K562 (cell line): ENCODE data around the gene MORC1. TPM values are rescaled to one million over a fixed set of nuclear protein-coding genes. Genes with fewer than 3 reads are reported as not detected.
"Not testable (repeated sequence)": the region's sequence is repeated elsewhere in the genome, so short reads cannot be mapped to it uniquely, and the experiment has no call there.

Experiments used
- ATAC-seq: fragments of 200-7000 bp; cut with Tn5 transposase; 3 replicates; pipeline ENCODE4 v1.9.1; 2020; ENCODE audit warnings: moderate library complexity
- BruUV-seq: library from RNA; stranded (reverse); fragments of 400-500 nt; replicated peaks from 2 replicates; lab custom pipeline; 2021; lab: Mats Ljungman, UMichigan
- CTCF ChIA-PET: fragments of 300-600 bp; formaldehyde crosslinking; extraction: SDS; loops from one replicate; lab custom pipeline; 2021; ENCODE audit warnings: low intra/inter-chr PET ratio; lab: Yijun Ruan, JAX
- POLR2A ChIA-PET: fragments of 300-600, 350-650 bp; sonication (Branson Sonifier 250); formaldehyde crosslinking; extraction: SDS; loops from one replicate; lab custom pipeline; 2021; ENCODE audit warnings: antibody characterized with exemption, inconsistent platforms; lab: Yijun Ruan, JAX
- DNase-seq, 4 experiments: peaks; one replicate each; pipeline versions ENCODE4 v3.0.0 to v3.0.0-alpha.2; 2011 to 2018; ENCODE audit warnings: low spot score in 3 of 4, mixed read lengths in 3 of 4; ENCODE audit errors: extremely low read depth in 1 of 4
- FAIRE-seq: peaks from 2 replicates; lab custom pipeline; 2011; peaks lifted over from hg19 to GRCh38; lab: Jason Lieb, UNC
- H2AFZ ChIP-seq: 2 replicates; pipeline ENCODE4 v1.6.0; 2011; ENCODE audit warnings: low read depth, low read length, control low read depth, inconsistent platforms
- H3K27ac ChIP-seq: fragments of 200-600 bp; 3 replicates; pipeline ENCODE4 v1.8.0; 2011; ENCODE audit warnings: low read depth, mild to moderate bottlenecking, control low read depth, inconsistent platforms, low read length, moderate library complexity, mixed read lengths; ENCODE audit errors: extremely low read depth
- H3K27me3 ChIP-seq, 2 experiments: fragments of 300-600 bp in 1 of 2; 2 replicates in 1 of 2; 3 replicates in 1 of 2; pipeline versions ENCODE4 v1.6.0 to v1.8.0; 2011; ENCODE audit warnings: inconsistent platforms in 2 of 2, low read length in 2 of 2, mild to moderate bottlenecking in 1 of 2, mixed read lengths in 1 of 2, moderate library complexity in 1 of 2; ENCODE audit not compliant: control insufficient read depth in 2 of 2, insufficient read depth in 2 of 2
- H3K36me3 ChIP-seq: fragments of 300-600 bp; 3 replicates; pipeline ENCODE4 v1.8.0; 2011; ENCODE audit warnings: mild to moderate bottlenecking, low read length, inconsistent platforms; ENCODE audit not compliant: control insufficient read depth, insufficient read depth
- H3K4me1 ChIP-seq, 2 experiments: fragments of 200-600 bp in 1 of 2; replicated peaks in 1 of 2; 2 replicates in 1 of 2; 3 replicates in 1 of 2; pipeline versions ENCODE4 v1.5.1 to v1.8.0; 2011; ENCODE audit warnings: inconsistent platforms in 2 of 2, low read length in 2 of 2, mild to moderate bottlenecking in 1 of 2, mixed read lengths in 1 of 2, moderate library complexity in 1 of 2; ENCODE audit not compliant: control insufficient read depth in 2 of 2, insufficient read depth in 2 of 2
- H3K4me2 ChIP-seq: 2 replicates; pipeline ENCODE4 v1.6.1; 2011; ENCODE audit warnings: low read length, control low read depth, inconsistent platforms, mixed read lengths; ENCODE audit not compliant: insufficient read depth
- H3K4me3 ChIP-seq: fragments of 200-600 bp; sonication (generic), shearing (Covaris generic); 2 replicates; pipeline ENCODE4 v1.5.1; 2016; ENCODE audit warnings: control low read depth, inconsistent platforms
- H3K79me2 ChIP-seq: fragments of 200-600 bp; 3 replicates; pipeline ENCODE4 v1.8.0; 2011; ENCODE audit warnings: low read length, inconsistent platforms; ENCODE audit not compliant: control insufficient read depth, insufficient read depth
- H3K9ac ChIP-seq, 2 experiments: 2 replicates each; pipeline versions ENCODE4 v1.6.0 to v1.6.1; 2011; ENCODE audit warnings: low read depth in 2 of 2, low read length in 2 of 2, control low read depth in 1 of 2, inconsistent platforms in 1 of 2, mild to moderate bottlenecking in 1 of 2, mixed read lengths in 1 of 2; ENCODE audit not compliant: insufficient read depth in 1 of 2
- H3K9me1 ChIP-seq: one replicate; pipeline ENCODE4 v1.6.0; 2011; ENCODE audit warnings: inconsistent platforms, mild to moderate bottlenecking, low read length, moderate library complexity; ENCODE audit not compliant: control insufficient read depth, insufficient read depth
- H3K9me3 ChIP-seq: replicated peaks from 2 replicates; pipeline ENCODE4 v1.5.1; 2011; ENCODE audit warnings: low read depth, low read length, inconsistent platforms; ENCODE audit not compliant: control insufficient read depth, insufficient read depth
- H4K20me1 ChIP-seq: replicated peaks from 2 replicates; pipeline ENCODE4 v1.6.1; 2011; ENCODE audit warnings: low read length, inconsistent platforms, mixed read lengths; ENCODE audit not compliant: control insufficient read depth, insufficient read depth
- PRDM10 ChIP-seq: fragments of 450-650 bp; IDR thresholded peaks from 2 replicates; pipeline ENCODE4 v1.6.1; 2018; ENCODE audit not compliant: partially characterized antibody
- TCF7 ChIP-seq: sonication (generic); IDR thresholded peaks from 2 replicates; pipeline ENCODE4 v1.6.1; 2016; ENCODE audit warnings: antibody characterized with exemption, borderline replicate concordance
- WGBS: fragments of 100-300 bp; shearing (Covaris generic); methylation state at CpG from one replicate; pipeline ENCODE4 v1.1.6; 2016; ENCODE audit warnings: low coverage, mixed read lengths; ENCODE audit not compliant: insufficient coverage; ENCODE audit errors: missing lambda C conversion rate; 5-methylcytosine and 5-hydroxymethylcytosine counted together
- in situ Hi-C: fragments of 300-500 bp; cut with MboI; formaldehyde crosslinking; loops from 4 replicates; pipeline ENCODE4 v1.15.0; 2018; ENCODE audit warnings: inconsistent platforms, mixed read lengths
- intact Hi-C: fragments of 100-400 bp; cut with micrococcal nuclease; formaldehyde crosslinking; loops from 2 replicates; pipeline ENCODE4 v1.14.2; 2022
- polyA plus RNA-seq, 8 experiments: library from polyadenylated mRNA; depleted of rRNA in 4 of 8; stranded (reverse) in 5 of 8; unstranded in 3 of 8; fragments of >200 nt; fragmentation: Nextera tagmentation in 2 of 8; fragmentation: Illumina TruSeq in 1 of 8; extraction: Ambion mirVana in 2 of 8; extraction: Trizol in 1 of 8; gene quantifications; 2 replicates each; pipeline versions ENCODE4 v1.2.1 to v1.2.3, GENCODE V29; 2011 to 2014; ENCODE audit warnings: inconsistent platforms in 1 of 8, missing spikeins in 1 of 8
- total RNA-seq, 7 experiments: library from RNA; depleted of rRNA in 6 of 7; stranded (reverse); fragments of >200 nt in 6 of 7; fragmentation: Illumina TruSeq in 2 of 7; extraction: Trizol in 2 of 7; gene quantifications; 2 replicates each; pipeline versions ENCODE4 v1.2.1 to v1.2.3, GENCODE V29; 2011 to 2021; ENCODE audit warnings: low replicate concordance in 1 of 7

MORC1 gene
- total and polyA plus RNA-seq, 9 of the 15 experiments (the other 6 are each of a cell fraction or from before 2014, with no cell fraction given) = 0.08 to 0.41 (median 0.30) TPM; not detected in 1

- TF ChIP-seq PRDM10 = no peak
- TF ChIP-seq TCF7 = no peak
Observed at GRCh38 chr3:109136523-109136922, 18.6 kb upstream of the MORC1 start, which contains the start of gene C3orf85 (continued).

- POLR2A ChIA-PET, H2AFZ ChIP-seq, in situ Hi-C loops, H3K79me2 ChIP-seq, H3K4me3 ChIP-seq, H3K9me1 ChIP-seq, H3K27ac ChIP-seq, H4K20me1 ChIP-seq, H3K4me1 ChIP-seq, H3K36me3 ChIP-seq, DNase-seq, BruUV-seq, CTCF ChIA-PET, intact Hi-C loops, H3K27me3 ChIP-seq, H3K4me2 ChIP-seq, ATAC-seq, FAIRE-seq, H3K9me3 ChIP-seq, H3K9ac ChIP-seq: not testable (repeated sequence)
- WGBS = 0% methylated on average over 4 of the region's 5 CpGs
Observed at GRCh38 chr3:109133474-109133816, 15.5 kb upstream of the MORC1 start.
